Caco-2 (cell line): ENCODE measurements around the gene PLXNA2. TPM values are rescaled to one million over a fixed set of nuclear protein-coding genes. Genes with fewer than 3 reads are reported as not detected.

ENCODE experiments used
- BruUV-seq: library from RNA; stranded (reverse); fragments of 400-500 nt; replicated peaks from 2 replicates; lab custom pipeline; 2021; lab: Mats Ljungman, UMichigan
- CTCF ChIA-PET: fragments of 300-600 bp; sonication (Branson Sonifier 250); formaldehyde crosslinking; loops from one replicate; lab custom pipeline; 2022; ENCODE audit warnings: antibody characterized with exemption; lab: Charles Lee
- POLR2A ChIA-PET: fragments of 300-600 bp; sonication (Branson Sonifier 250); formaldehyde crosslinking; loops from one replicate; lab custom pipeline; 2022; ENCODE audit warnings: antibody characterized with exemption; lab: Charles Lee
- DNase-seq, 2 experiments: peaks; one replicate each; pipeline versions ENCODE4 v3.0.0 to v3.0.0-alpha.2; 2020 to 2022
- H3K27me3 ChIP-seq: replicated peaks from 2 replicates; pipeline ENCODE4 v1.6.0; 2011; ENCODE audit warnings: low read length; ENCODE audit not compliant: control insufficient read depth, insufficient read depth
- H3K36me3 ChIP-seq: 2 replicates; pipeline ENCODE4 v1.5.1; 2011; ENCODE audit warnings: low read length; ENCODE audit not compliant: control insufficient read depth, insufficient read depth
- H3K4me1 ChIP-seq: fragments of 250-450 bp; sonication (Bioruptor Pico); 2 replicates; pipeline ENCODE4 v1.5.1; 2020; ENCODE audit warnings: mild to moderate bottlenecking
- H3K4me3 ChIP-seq: 2 replicates; pipeline ENCODE4 v1.5.1; 2011; ENCODE audit warnings: low read depth, mild to moderate bottlenecking, control low read depth, low read length
- H3K9me3 ChIP-seq: fragments of 250-450 bp; sonication (Bioruptor Pico); 2 replicates; pipeline ENCODE4 v1.5.1; 2020; ENCODE audit warnings: mild to moderate bottlenecking, moderate library complexity
- H3K27ac Mint-ChIP-seq: one replicate; pipeline ENCODE4 v1.8.0; 2022; ENCODE audit warnings: mixed read lengths; ENCODE audit not compliant: unreplicated experiment
- H3K27me3 Mint-ChIP-seq: one replicate; pipeline ENCODE4 v1.8.0; 2022; ENCODE audit warnings: mixed read lengths; ENCODE audit not compliant: insufficient read depth, unreplicated experiment
- H3K36me3 Mint-ChIP-seq: one replicate; pipeline ENCODE4 v1.8.0; 2022; ENCODE audit warnings: mild to moderate bottlenecking, mixed read lengths; ENCODE audit not compliant: insufficient read depth, unreplicated experiment
- H3K4me1 Mint-ChIP-seq: one replicate; pipeline ENCODE4 v1.8.0; 2022; ENCODE audit warnings: low read depth, mixed read lengths; ENCODE audit not compliant: unreplicated experiment
- H3K4me3 Mint-ChIP-seq: one replicate; pipeline ENCODE4 v1.8.0; 2022; ENCODE audit warnings: mild to moderate bottlenecking, moderate library complexity, mixed read lengths; ENCODE audit not compliant: unreplicated experiment
- H3K9me3 Mint-ChIP-seq: one replicate; pipeline ENCODE4 v1.8.0; 2022; ENCODE audit warnings: mixed read lengths; ENCODE audit not compliant: unreplicated experiment
- CTCF ChIP-seq, 2 experiments: fragments of 200-600 bp in 1 of 2; IDR thresholded peaks; 1 replicate in 1 of 2; 2 replicates in 1 of 2; pipeline versions ENCODE4 v1.5.1 to v1.8.0; 2011 to 2022; ENCODE audit warnings: antibody characterized with exemption in 1 of 2, control low read depth in 1 of 2, inconsistent platforms in 1 of 2, low read depth in 1 of 2, low read length in 1 of 2, mild to moderate bottlenecking in 1 of 2, moderate library complexity in 1 of 2; ENCODE audit not compliant: insufficient read depth in 1 of 2, severe bottlenecking in 1 of 2, unreplicated experiment in 1 of 2
- intact Hi-C: fragments of 100-400 bp; cut with micrococcal nuclease; formaldehyde crosslinking; loops from one replicate; pipeline ENCODE4 v1.10.0; 2022; ENCODE audit not compliant: unreplicated experiment
- total RNA-seq: library from RNA; stranded (reverse); gene quantifications from 2 replicates; pipeline ENCODE4 v1.2.3, GENCODE V29; 2022

The PLXNA2 gene
- total RNA-seq, 1 experiment from 2014 or later = 3.2 TPM

GRCh38 chr1:207985996-207986395 is 258.2 kb downstream of the PLXNA2 start:
- no peaks in the 10 kb centered on the region for H3K27me3 ChIP-seq
- peaks cover 31% of the 10 kb centered on the region for H3K27me3 Mint-ChIP-seq
- CTCF ChIA-PET = no interaction called here
- TF ChIP-seq CTCF (IDR thresholded peaks at IDR 0.05; ENCODE audit: insufficient read depth in 1 of 2, low read depth in 1 of 2, low read length in 1 of 2, severe bottlenecking in 1 of 2, unreplicated experiment in 1 of 2) = no peak
- no peaks in the 10 kb centered on the region for H3K4me1 ChIP-seq
- H3K27ac Mint-ChIP-seq = no peak overlapping the region
- H3K36me3 Mint-ChIP-seq = no peaks in the 10 kb centered on the region
- intact Hi-C loops = no loop called here
- H3K9me3 Mint-ChIP-seq = no peaks in the 10 kb centered on the region
- POLR2A ChIA-PET = no interaction called here
- no peak overlapping the region for H3K4me3 Mint-ChIP-seq
- no peaks in the 10 kb centered on the region for H3K9me3 ChIP-seq
- no TSS peak for BruUV-seq
- no peak for DNase-seq
- no peaks in the 10 kb centered on the region for H3K36me3 ChIP-seq
- no peak overlapping the region for H3K4me3 ChIP-seq
- no peaks in the 10 kb centered on the region for H3K4me1 Mint-ChIP-seq

- no peak for DNase-seq
- Mint-ChIP-seq H3K4me1 (no peaks in the 10 kb centered on the region), H3K27me3 (peaks cover 37% of the 10 kb centered on the region), H3K36me3 (no peaks in the 10 kb centered on the region), H3K27ac (no peak overlapping the region), H3K4me3 (no peak overlapping the region), H3K9me3 (no peaks in the 10 kb centered on the region)
- Histone ChIP-seq H3K4me1 (no peaks in the 10 kb centered on the region), H3K27me3 (no peaks in the 10 kb centered on the region), H3K9me3 (no peaks in the 10 kb centered on the region), H3K36me3 (no peaks in the 10 kb centered on the region), H3K4me3 (no peak overlapping the region)
- BruUV-seq = no TSS peak
- no peak for TF ChIP-seq CTCF (IDR thresholded peaks at IDR 0.05; ENCODE audit: insufficient read depth in 1 of 2, low read depth in 1 of 2, low read length in 1 of 2, severe bottlenecking in 1 of 2, unreplicated experiment in 1 of 2)
- POLR2A ChIA-PET = no interaction called here
- CTCF ChIA-PET = no interaction called here
- intact Hi-C loops = no loop called here
Measured at GRCh38 chr1:207984831-207985572, 259.2 kb downstream of the PLXNA2 start.

GRCh38 chr1:207983044-207983635 is 261.0 kb downstream of the PLXNA2 start:
- intact Hi-C loops = no loop called here
- Mint-ChIP-seq H3K36me3 (no peaks in the 10 kb centered on the region), H3K4me1 (no peaks in the 10 kb centered on the region), H3K27me3 (peaks cover 33% of the 10 kb centered on the region), H3K27ac (no peak overlapping the region), H3K4me3 (no peak overlapping the region), H3K9me3 (no peaks in the 10 kb centered on the region)
- H3K36me3 ChIP-seq = no peaks in the 10 kb centered on the region
- no TSS peak for BruUV-seq
- H3K4me3 ChIP-seq = no peak overlapping the region
- H3K4me1 ChIP-seq = no peaks in the 10 kb centered on the region
- no peaks in the 10 kb centered on the region; the same call in 1 of the 2 replicates for H3K27me3 ChIP-seq
- no peak for DNase-seq
- ChIA-PET CTCF (interaction anchor here (0.7 kb wide), 1 partner anchor 52 kb away, joined by 4 read pairs; no protein-coding TSS in a partner anchor), POLR2A (no interaction called here)
- no peaks in the 10 kb centered on the region for H3K9me3 ChIP-seq
- no peak for TF ChIP-seq CTCF (IDR thresholded peaks at IDR 0.05; ENCODE audit: insufficient read depth in 1 of 2, low read depth in 1 of 2, low read length in 1 of 2, severe bottlenecking in 1 of 2, unreplicated experiment in 1 of 2)
